Measurements from ENCODE around the gene ATG101.

DNA sequence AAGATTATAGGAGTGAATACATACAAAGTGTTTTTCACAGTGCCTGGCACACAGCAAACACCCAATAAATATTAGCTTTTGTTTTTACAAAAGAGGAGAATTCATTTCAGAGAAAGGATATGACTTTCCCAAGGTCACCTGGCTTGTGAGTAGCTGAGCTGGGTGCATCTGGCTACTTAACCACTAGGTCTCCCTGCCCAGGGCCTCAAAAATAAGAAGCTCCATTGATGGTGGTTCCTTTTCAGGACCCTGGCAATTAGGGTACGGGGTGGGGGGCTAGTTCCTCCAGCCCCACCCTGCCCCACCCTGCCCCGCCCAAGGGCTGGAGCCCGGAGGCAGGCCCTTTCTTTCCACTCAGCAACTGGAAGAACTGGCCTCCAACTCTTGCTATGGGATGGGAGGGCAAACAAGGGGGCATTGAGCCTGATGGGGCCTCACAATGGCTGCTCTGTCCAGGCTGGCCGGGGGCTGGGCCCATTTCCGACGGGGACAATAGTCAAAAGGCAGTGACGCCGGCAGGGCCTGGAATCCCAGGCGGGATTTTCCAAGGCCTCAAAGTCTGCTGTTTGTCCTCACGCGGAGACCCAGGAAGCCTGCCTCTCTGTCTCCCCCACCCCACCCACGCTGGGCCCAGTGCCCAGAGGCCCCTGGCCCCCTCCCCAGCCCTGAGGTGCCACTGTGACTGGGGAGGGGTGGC, 8.2 kb upstream of the ATG101 start:
- TF ChIP-seq POLR2AphosphoS5 (IDR thresholded peaks at IDR 0.05) (no peak), CTCF (IDR thresholded peaks at IDR 0.05; ENCODE audit: poor library complexity, severe bottlenecking) (no peak), EZH2 (IDR thresholded peaks at IDR 0.05; ENCODE audit: borderline replicate concordance, insufficient read depth, low read length, poor library complexity, severe bottlenecking) (no peak), EP300 (conservative IDR thresholded peaks at IDR 0.05; ENCODE audit: poor library complexity, severe bottlenecking) (no peak), TAF1 (IDR thresholded peaks at IDR 0.05; ENCODE audit: low read depth) (no peak), REST (IDR thresholded peaks at IDR 0.05; ENCODE audit: borderline replicate concordance) (no peak), MXI1 (conservative IDR thresholded peaks at IDR 0.05; ENCODE audit: poor library complexity, severe bottlenecking) (no peak), SMC3 (conservative IDR thresholded peaks at IDR 0.05; ENCODE audit: poor library complexity) (no peak)

Data from neural cell (in vitro differentiated cells).